ENCODE data around the gene ZFP91.

DNA sequence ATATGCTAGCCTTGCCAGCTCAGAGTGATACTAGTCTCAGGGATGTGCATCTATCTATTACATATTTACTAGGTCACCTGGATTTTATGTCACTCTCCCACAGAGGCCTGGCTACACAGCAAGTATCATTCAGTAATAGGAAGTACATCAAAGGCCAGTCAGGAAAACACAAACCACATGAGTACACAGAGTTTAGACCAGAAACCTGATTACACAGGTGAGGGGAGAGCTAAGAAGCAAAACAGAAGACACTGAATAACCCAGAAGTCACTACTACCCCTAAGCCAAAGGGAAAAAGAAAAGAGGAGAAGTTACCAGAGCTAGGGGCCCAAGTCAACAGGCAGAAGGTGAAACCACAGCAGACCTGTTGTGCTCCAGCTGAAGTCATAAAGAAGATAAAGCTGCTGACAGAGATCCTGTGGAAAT lies 16.5 kb upstream of the ZFP91 start:
- TF ChIP-seq CTCF (IDR thresholded peaks at IDR 0.05) (no peak), HDAC2 (IDR thresholded peaks at IDR 0.05) (no peak), MAFK (IDR thresholded peaks at IDR 0.05; ENCODE audit: partially characterized antibody) (no peak)
